GM19438 (cell line): ENCODE measurements around the gene NXNL1.
A peak's percentile ranks its signal among the peaks of the same experiment; 100 is the strongest.

Experiments used
- ATAC-seq: cut with Tn5 transposase; IDR thresholded peaks from one replicate; pipeline ENCODE4 v1.9.1; 2021; ENCODE audit warnings: low read depth; ENCODE audit not compliant: unreplicated experiment

The NXNL1 gene

DNA sequence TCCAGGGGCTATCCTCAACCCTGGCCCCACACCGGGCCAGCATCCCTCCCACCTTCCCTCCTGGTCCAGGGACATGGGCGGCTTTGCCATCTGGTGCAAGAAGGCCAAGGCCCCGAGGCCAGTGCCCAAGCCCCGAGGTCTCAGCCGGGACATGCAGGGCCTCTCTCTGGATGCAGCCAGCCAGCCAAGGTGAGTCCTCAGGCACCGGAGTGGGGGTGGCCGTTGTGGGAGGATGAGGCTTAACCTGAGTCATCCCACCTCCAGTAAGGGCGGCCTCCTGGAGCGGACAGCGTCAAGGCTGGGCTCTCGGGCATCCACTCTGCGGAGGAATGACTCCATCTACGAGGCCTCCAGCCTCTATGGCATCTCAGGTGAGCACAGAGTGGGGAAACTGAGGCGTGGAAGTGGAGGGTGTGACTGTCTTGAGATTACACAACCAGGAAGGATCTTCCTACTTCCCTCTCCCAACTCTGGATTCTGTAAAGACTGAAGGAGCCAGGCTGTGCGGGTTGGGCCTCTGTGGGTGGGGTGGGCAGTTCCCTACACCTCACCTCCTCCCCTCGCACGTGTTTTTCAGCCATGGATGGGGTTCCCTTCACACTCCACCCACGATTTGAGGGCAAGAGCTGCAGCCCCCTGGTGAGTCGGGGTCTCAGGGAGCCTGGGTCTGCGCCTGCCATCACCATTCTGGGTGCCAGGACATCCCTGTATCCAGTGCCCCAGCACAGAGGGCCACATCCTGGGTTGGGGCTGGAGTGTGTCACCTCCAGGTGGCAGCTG lies 37.1 kb downstream of the NXNL1 start:
- no peak for ATAC-seq

DNA sequence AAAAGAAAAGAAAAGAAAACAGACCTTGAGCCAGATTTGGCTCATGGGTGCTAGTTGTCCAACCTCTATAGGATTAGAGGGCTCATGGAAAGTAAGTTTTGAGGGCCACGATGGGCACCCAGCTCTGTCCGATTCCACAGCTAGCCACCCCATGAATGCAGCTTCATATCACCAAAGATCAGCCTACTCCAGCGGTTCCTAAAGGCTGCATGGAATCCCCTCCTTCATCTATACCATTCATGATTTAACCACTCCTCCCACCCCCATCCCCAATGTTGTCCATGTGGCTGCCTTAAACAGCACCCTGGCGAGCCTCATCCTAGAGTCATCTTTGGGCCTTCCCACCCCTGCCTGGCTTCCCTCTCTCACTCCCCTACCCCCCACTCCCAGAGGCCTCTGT lies 38.8 kb downstream of the NXNL1 start:
- ATAC-seq = no peak

DNA sequence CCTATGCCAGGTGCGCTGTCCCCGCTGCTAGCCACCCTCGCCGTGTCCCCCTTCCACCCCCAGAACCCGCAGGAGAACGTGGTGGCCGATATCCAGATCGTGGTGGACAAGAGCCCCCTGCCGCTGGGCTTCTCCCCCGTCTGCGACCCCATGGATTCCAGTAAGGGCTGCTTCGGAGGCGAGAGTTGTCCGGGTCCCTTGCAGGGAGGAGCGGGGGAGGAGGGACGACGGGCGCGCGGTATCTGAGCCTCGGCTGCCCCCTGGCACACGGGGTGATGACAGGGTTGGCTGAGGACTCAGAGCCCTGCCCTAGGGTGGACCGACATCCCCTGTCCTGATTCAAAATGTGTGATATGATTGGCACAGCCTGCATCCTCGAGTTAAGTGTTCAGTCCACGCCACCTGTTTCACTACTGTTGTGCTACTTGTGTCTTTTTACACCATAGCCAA lies 40.2 kb downstream of the NXNL1 start:
- no peak for ATAC-seq

DNA sequence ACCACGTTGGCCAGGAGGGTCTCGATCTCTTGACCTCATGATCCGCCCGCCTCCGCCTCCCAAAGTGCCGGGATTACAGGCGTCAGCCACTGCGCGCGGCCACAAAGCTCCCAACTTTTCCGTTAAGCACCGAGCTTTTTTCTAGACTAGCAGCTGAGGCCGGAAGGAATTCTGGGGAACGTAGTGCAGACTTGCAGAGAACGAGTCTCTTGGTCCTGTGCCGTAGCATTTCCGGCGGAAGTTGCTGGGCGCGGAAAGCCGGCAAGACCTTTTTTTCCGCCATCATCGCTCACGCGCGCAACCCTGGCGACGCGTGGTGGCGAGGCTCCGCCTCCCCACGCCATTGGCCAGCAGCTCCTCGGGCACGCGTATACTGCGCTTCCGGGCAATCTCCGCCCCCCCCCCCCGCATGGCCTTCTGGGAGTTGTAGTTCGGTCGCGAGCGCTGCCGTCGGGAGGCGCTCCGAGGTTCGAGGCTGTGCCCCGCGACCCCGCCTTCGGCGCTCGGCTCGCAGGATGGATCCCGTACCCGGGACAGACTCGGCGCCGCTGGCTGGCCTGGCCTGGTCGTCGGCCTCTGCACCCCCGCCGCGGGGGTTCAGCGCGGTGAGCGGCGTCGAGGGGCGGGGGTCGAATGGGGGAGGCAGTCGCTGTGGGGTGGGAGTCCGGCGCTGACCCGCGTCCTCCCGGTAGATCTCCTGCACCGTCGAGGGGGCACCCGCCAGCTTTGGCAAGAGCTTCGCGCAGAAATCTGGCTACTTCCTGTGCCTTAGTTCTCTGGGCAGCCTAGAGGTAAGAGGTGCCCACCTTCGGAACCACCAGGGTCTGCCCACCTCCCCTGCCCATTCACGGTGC lies 40.9 kb downstream of the NXNL1 start, which contains the start of gene MVB12A:
TSS of gene MVB12A (plus strand) at position 427 of the 854 bp plus-strand sequence. CDS start at position 516, 89 bp downstream.
- ATAC-seq = peak; percentile 74

DNA sequence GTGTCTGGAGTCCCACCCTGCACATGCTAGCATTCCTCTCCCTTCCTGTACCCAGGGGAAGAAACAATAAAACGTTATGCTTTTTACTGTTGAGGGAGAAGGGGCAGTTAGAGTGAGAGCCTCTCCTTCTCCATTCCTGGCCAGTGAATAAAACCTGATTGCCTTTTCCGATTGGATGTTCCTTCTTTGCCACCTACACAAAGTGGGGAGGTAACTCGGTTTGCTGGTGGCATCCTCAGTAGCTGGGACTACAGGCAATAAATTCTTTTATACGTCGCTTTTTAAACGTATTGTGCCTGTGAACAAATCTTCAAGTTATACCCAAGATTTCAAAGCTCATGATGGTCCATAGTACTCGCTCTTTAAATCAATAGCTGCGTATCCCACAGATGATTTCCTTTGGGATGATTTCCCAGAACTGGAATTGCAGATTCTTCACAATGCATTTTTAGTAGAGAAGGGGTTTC lies 41.5 kb downstream of the NXNL1 start:
- ATAC-seq = no peak

DNA sequence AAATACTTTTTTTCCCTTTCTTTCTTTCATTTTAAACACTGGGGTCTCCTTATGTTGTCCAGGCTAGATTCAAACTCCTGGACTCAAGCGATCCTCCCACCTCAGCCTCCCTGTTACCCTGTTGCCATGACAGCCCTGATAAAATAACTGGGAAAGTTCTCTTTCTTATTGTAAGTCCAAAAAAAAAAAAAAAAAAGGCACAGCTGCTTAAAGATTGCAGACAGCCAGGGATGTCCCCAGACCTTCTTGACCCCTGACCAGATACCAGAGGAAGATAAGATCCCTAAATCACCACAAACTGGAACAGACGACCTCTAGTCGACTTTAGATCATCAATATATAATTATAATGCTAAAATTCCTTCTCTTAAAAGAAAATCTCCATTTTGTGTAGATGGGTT lies 42.0 kb downstream of the NXNL1 start:
- no peak for ATAC-seq

DNA sequence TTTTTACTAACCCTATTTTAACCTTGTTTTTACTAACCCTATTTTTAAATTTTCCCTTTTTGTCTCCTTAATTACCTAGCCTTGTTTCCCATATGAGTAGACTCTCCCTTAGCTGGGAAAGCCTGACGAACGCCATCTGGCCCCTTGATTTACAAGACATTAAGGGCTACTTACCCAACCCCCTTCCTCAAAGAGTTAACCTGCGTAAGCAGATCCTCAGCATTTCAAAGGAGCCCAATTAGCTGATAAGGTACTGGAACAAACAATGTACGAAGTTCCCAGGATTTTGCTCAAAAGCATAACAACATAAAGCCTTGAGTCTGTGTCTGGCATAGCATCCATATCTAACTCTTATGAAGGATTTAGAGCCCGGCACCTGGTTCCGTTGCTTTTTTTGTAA lies 45.6 kb downstream of the NXNL1 start:
- no peak for ATAC-seq

DNA sequence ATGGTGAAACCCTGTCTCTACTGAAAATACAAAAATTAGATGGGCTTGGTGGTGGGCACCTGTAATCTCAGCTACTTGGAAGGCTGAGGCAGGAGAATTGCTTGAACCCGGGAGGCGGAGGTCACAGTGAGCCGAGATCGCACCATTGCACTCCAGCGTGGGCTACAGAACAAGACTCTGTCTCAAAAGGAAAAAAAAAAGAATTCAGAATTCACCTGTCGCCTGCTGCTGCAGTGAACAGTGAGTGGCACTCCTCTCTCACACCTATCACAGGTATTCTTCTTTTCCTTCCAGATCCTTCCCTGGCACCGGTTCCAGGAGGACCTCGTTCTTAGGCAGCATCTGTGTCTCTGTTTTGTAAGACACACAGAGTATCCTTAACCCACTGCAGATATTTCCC lies 46.6 kb downstream of the NXNL1 start:
- ATAC-seq = no peak

DNA sequence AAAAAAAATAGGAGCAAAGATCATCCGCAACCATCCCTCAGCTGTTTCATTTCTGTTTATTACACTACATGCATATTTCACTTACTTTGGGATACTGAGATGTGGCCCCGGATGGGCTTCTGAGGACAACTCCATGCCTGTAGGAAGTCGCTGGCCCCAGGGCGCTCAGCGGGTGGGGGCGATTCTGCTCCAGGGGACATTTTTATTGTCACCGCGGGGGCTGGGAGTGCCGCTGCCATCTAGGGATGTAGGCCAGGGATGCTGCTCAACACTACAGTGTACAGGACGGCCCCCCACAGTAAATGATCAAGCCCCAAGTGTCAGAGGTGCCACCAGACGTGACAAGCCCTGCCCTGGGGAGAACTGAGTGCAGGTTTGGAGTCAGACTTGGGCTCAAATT lies 48.9 kb downstream of the NXNL1 start:
- ATAC-seq = no peak

DNA sequence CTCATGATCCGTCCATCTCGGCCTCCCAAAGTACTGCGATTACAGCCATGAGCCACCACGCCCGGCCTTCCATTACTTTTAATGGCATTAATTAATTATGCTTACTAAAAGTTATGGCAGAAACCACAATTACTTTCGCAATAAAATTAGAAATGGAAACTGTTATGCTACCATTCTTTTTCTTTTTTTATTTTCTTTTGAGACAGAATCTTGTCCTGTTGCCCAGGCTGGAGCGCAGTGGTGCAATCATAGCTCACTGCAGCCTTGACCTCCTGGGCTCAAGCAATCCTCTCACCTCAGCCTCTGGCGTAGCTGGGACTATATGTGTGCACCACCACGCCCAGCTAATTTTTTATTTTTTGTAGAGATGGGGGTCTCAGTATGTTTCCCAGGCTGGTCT lies 50.7 kb downstream of the NXNL1 start:
- ATAC-seq = no peak

DNA sequence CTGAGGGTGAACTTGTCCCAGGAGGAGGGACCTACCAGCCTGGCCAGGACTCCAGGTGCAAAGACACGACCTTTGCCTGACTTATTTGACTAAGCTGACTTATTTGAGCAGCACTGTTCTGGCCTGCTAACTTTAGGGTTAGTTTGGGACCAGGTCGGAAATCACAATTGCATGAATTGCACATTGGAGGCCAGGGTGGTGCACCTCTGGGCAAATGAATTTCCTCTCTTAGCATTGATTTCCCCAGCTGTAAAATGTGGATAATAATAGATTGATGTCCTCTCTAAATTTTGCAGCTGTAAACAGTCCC lies 53.9 kb downstream of the NXNL1 start:
- no peak for ATAC-seq

DNA sequence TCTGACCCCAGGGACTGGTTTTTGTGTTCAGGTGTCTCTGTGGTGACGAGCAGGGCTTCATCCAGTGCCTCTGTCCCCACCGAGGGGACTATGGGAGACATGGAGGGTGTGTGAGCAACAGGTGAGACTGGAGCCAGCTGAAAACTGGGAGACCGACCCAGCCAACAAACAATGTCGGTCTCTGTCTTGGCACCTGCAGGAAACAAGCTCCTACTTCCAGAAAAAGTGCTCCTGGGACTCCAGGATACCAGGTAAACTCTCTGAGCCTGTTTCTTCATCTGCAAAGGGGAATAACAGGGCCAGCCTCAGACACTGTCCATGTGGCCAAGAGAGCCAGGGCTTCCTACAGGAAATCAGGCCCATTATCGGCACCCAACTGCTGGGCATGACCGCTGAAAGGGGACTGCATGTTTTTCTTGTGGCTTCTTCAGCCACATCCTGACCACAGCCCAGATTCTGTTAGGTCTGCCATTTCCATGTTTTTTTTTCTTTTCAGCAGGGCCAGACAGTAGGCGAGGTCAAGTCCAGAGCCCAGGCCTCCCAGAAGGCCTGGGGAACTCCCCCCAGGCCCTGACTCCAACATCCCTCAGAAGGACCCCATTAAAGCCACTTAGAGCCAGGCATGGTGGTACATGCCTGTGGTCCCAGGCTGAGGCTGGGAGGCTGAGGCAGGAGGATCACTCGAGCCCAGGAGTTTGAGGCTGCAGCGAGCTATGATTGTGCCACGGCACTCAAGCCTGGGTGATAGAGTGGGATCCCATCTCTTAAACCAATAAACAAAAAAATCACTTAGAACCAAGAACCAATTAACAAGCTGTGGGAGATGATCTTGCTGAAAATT lies 54.5 kb downstream of the NXNL1 start:
- peak; percentile 20 for ATAC-seq
